Left ventricle myocardium inferior (tissue), 1 donor: ENCODE results near the gene ATP6V0D1. TPM values are rescaled to one million over a fixed set of nuclear protein-coding genes. Genes with fewer than 3 reads are reported as not detected.
A peak's percentile ranks its signal among the peaks of the same experiment; 100 is the strongest.

Experiments used
- DNase-seq: peaks from one replicate; pipeline ENCODE4 v3.0.0-alpha.2; 2020
- H3K27ac ChIP-seq: fragments of 200-600 bp; replicated peaks from 2 replicates; pipeline ENCODE4 v1.8.0; 2021
- H3K27me3 ChIP-seq: fragments of 200-600 bp; 2 replicates; pipeline ENCODE4 v1.8.0; 2021; ENCODE audit warnings: low read depth
- H3K36me3 ChIP-seq: fragments of 200-600 bp; 2 replicates; pipeline ENCODE4 v1.8.0; 2021
- H3K4me1 ChIP-seq: fragments of 200-600 bp; 2 replicates; pipeline ENCODE4 v1.8.0; 2021
- H3K4me3 ChIP-seq: fragments of 200-600 bp; 2 replicates; pipeline ENCODE4 v1.8.0; 2021; ENCODE audit warnings: mild to moderate bottlenecking, moderate library complexity
- H3K9me3 ChIP-seq: fragments of 200-600 bp; replicated peaks from 2 replicates; pipeline ENCODE4 v1.8.0; 2021
- intact Hi-C: fragments of 100-400 bp; cut with micrococcal nuclease; formaldehyde crosslinking; loops from one replicate; pipeline ENCODE4 v1.11.0; 2022
- total RNA-seq: library from RNA; stranded (reverse); fragmentation: NEBNext Ultra II Directional; extraction: Animal tissue kit (Norgen Biotek cat#: 25700); gene quantifications from one replicate; pipeline ENCODE4 v1.2.1, GENCODE V29; 2021
- TF ChIP-seq, protein P1 (sequence below): fragments of 200-600 bp; IDR thresholded peaks from 2 replicates; pipeline ENCODE4 v1.8.0; 2021; ENCODE audit warnings: antibody characterized with exemption, mild to moderate bottlenecking, borderline replicate concordance
- donor health status: DM: no; HTN: yes; CAD: no; lungs with severe emphysema.

Gene ATP6V0D1
- total RNA-seq, 1 donor from 2014 or later: 65.8 TPM

DNA sequence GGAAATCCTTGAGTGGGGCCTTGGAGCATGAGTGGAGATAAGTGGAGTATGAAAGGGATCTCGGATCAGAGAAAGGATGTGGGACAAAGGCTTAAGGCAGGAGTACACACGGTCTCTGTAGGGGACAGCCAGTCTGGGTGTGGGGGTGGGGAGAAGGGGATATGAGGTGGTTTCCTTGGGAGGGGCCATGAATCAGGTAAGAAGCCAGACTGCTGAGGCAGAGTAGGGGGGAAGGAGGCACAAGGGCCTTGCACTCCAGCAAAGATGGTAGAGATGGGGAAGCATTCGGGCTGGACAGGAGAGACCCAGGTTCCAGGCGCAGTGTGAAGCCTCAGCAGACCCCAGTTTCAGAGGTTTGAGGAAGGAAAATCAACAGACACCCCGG, 48.5 kb downstream of the ATP6V0D1 start:
- TF ChIP-seq, protein P1, sequence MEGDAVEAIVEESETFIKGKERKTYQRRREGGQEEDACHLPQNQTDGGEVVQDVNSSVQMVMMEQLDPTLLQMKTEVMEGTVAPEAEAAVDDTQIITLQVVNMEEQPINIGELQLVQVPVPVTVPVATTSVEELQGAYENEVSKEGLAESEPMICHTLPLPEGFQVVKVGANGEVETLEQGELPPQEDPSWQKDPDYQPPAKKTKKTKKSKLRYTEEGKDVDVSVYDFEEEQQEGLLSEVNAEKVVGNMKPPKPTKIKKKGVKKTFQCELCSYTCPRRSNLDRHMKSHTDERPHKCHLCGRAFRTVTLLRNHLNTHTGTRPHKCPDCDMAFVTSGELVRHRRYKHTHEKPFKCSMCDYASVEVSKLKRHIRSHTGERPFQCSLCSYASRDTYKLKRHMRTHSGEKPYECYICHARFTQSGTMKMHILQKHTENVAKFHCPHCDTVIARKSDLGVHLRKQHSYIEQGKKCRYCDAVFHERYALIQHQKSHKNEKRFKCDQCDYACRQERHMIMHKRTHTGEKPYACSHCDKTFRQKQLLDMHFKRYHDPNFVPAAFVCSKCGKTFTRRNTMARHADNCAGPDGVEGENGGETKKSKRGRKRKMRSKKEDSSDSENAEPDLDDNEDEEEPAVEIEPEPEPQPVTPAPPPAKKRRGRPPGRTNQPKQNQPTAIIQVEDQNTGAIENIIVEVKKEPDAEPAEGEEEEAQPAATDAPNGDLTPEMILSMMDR: no peak
- Histone ChIP-seq H3K4me3 (no peak overlapping the region), H3K27ac (peak overlapping the region; percentile 62), H3K9me3 (no peaks in the 10 kb centered on the region), H3K36me3 (peaks cover 7% of the 10 kb centered on the region), H3K4me1 (peaks cover 43% of the 10 kb centered on the region), H3K27me3 (peaks cover 31% of the 10 kb centered on the region)
- DNase-seq: no peak
- intact Hi-C loops: no loop called here

DNA sequence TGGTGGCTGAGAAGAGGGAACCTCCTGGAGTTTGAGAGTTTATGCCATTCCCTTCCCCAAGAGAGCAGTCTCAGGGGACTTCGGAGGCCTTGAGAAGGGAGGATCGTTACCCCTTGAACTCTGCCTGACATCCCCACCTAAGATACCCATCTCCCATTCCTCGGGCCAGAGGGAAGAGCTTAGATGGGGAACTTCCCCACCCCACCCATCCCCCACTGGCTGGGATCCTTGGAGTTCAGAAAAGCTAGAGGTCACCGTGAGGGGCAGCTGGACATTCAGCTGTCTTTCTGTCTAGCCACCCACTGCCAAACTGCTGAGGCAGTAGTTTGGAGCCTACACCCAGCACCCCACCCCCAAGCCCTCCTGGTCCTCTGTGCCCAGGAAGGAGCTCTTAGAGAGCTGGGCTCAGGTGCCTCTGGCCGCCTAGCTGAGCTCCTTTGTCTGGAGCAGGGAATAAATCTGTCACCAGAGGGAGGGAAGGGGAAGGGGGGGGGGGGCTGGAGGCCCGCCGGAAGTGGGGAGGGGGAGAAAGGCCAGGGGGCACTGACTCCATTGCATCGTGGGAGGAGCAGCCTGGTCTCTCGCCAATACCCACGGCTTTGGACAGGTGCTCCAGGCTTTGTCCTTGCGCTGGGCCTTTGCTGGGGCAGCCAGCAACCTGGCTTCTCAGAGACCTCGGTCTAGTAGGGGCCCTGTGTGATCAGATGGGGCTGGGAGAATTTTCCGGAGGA, 49.0 kb downstream of the ATP6V0D1 start:
- no peaks in the 10 kb centered on the region for H3K9me3 ChIP-seq
- peaks cover 2% of the 10 kb centered on the region for H3K36me3 ChIP-seq
- intact Hi-C loops: no loop called here
- no peak for DNase-seq
- H3K4me3 ChIP-seq: peak overlapping the region; percentile 66
- TF ChIP-seq, protein P1: no peak
- H3K4me1 ChIP-seq: peaks cover 43% of the 10 kb centered on the region
- peak overlapping the region; percentile 62 for H3K27ac ChIP-seq
- H3K27me3 ChIP-seq: peaks cover 37% of the 10 kb centered on the region

GRCh38 chr16:67430977-67431774, 49.8 kb downstream of the ATP6V0D1 start, which contains the start of gene HSD11B2:
HSD11B2 (plus strand) TSS chr16:67431121; CDS start chr16:67431249, 128 bp downstream.
- TF ChIP-seq, protein P1: no peak
- Histone ChIP-seq H3K27me3 (peaks cover 44% of the 10 kb centered on the region), H3K4me3 (peak within 1 kb of the TSS; percentile 66), H3K27ac (peak within 1 kb of the TSS; percentile 62), H3K4me1 (peaks cover 43% of the 10 kb centered on the region), H3K9me3 (no peaks in the 10 kb centered on the region), H3K36me3 (no peaks in the 10 kb centered on the region)
- intact Hi-C loops: no loop called here
- peak; percentile 55 for DNase-seq

DNA sequence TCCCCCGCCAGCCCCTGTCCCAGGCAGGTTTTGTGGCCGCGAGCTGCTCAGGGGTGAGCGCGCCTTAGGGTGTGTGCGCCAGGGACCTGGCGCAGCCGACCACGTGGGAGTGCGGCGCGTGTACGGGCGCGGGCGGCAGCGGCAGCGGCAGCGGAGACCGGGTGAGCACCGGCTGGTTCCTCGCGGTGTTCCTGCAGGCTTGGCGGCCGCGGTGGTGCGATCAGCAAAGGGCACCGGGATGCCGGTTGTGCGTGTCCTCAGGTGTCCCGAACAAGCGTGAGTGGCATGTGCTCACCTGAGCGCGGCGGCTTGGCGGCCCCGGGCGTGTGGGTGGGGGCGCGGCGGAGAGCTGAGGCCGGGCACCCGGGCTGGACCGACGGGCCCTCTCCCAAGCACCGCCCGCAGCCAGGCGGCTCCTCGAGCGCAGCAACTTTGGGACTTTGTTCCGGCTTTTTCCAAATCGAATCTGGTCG, 50.4 kb downstream of the ATP6V0D1 start:
- peaks cover 43% of the 10 kb centered on the region for H3K4me1 ChIP-seq
- H3K4me3 ChIP-seq: peak overlapping the region; percentile 66
- intact Hi-C loops: no loop called here
- no peaks in the 10 kb centered on the region for H3K9me3 ChIP-seq
- peak; percentile 29 for DNase-seq
- no peaks in the 10 kb centered on the region for H3K36me3 ChIP-seq
- TF ChIP-seq, protein P1: no peak
- H3K27ac ChIP-seq: peak overlapping the region; percentile 62
- H3K27me3 ChIP-seq: peaks cover 50% of the 10 kb centered on the region

GRCh38 chr16:67429799-67430503, 51.0 kb downstream of the ATP6V0D1 start:
- intact Hi-C loops: no loop called here
- Histone ChIP-seq H3K4me1 (peaks cover 43% of the 10 kb centered on the region), H3K27me3 (peaks cover 52% of the 10 kb centered on the region), H3K9me3 (no peaks in the 10 kb centered on the region), H3K4me3 (peak overlapping the region; percentile 66), H3K36me3 (no peaks in the 10 kb centered on the region), H3K27ac (peak overlapping the region; percentile 12)
- no peak for DNase-seq
- TF ChIP-seq, protein P1: no peak
